ENCODE measurements around the gene COPG2.
A peak's percentile ranks its signal among the peaks of the same experiment; 100 is the strongest.

COPG2 gene

GRCh38 chr7:130473289-130473688 is 195.3 kb downstream of the COPG2 start:
- H3K4me1 Mint-ChIP-seq: peaks cover 3% of the 10 kb centered on the region
- ATAC-seq (no peak), DNase-seq (no peak)
- H3K36me3 Mint-ChIP-seq (ENCODE audit: low read depth): no peaks in the 10 kb centered on the region
- no peaks in the 10 kb centered on the region for H3K27me3 Mint-ChIP-seq
- no peak overlapping the region for H3K27ac Mint-ChIP-seq
- no peak overlapping the region for H3K4me3 Mint-ChIP-seq
- no peaks in the 10 kb centered on the region for H3K9me3 Mint-ChIP-seq

- Mint-ChIP-seq H3K4me1 (peaks cover 3% of the 10 kb centered on the region), H3K9me3 (no peaks in the 10 kb centered on the region), H3K27ac (no peak overlapping the region), H3K36me3 (ENCODE audit: low read depth) (no peaks in the 10 kb centered on the region), H3K27me3 (no peaks in the 10 kb centered on the region), H3K4me3 (no peak overlapping the region)
- DNase-seq (no peak), ATAC-seq (no peak)
Observed at GRCh38 chr7:130471974-130472373, 196.6 kb downstream of the COPG2 start.

- no peak for DNase-seq
- Mint-ChIP-seq H3K27ac (no peak overlapping the region), H3K4me1 (peaks cover 3% of the 10 kb centered on the region), H3K27me3 (no peaks in the 10 kb centered on the region), H3K9me3 (no peaks in the 10 kb centered on the region), H3K36me3 (ENCODE audit: low read depth) (no peaks in the 10 kb centered on the region), H3K4me3 (no peak overlapping the region)
- ATAC-seq: no peak
Observed at GRCh38 chr7:130468612-130469011, 199.9 kb downstream of the COPG2 start.

GRCh38 chr7:130463553-130464434 is 204.8 kb downstream of the COPG2 start:
- H3K27me3 Mint-ChIP-seq: no peaks in the 10 kb centered on the region
- DNase-seq (no peak), ATAC-seq (no peak)
- H3K4me1 Mint-ChIP-seq: peaks cover 2% of the 10 kb centered on the region
- H3K4me3 Mint-ChIP-seq: no peak overlapping the region
- H3K9me3 Mint-ChIP-seq: peaks cover 5% of the 10 kb centered on the region
- H3K27ac Mint-ChIP-seq: no peak overlapping the region
- peaks cover 6% of the 10 kb centered on the region for H3K36me3 Mint-ChIP-seq (ENCODE audit: low read depth)

GRCh38 chr7:130461272-130461671 is 207.3 kb downstream of the COPG2 start:
- Mint-ChIP-seq H3K4me1 (peaks cover 10% of the 10 kb centered on the region), H3K27me3 (no peaks in the 10 kb centered on the region), H3K9me3 (peaks cover 10% of the 10 kb centered on the region), H3K4me3 (no peak overlapping the region), H3K36me3 (ENCODE audit: low read depth) (peaks cover 8% of the 10 kb centered on the region), H3K27ac (no peak overlapping the region)
- DNase-seq: no peak
- no peak for ATAC-seq

- ATAC-seq (peak; percentile 73), DNase-seq (no peak)
- H3K36me3 Mint-ChIP-seq (ENCODE audit: low read depth): peaks cover 8% of the 10 kb centered on the region
- H3K27ac Mint-ChIP-seq: no peak overlapping the region
- peaks cover 10% of the 10 kb centered on the region for H3K9me3 Mint-ChIP-seq
- H3K4me1 Mint-ChIP-seq: peaks cover 29% of the 10 kb centered on the region
- H3K4me3 Mint-ChIP-seq: peak overlapping the region; percentile 33
- H3K27me3 Mint-ChIP-seq: no peaks in the 10 kb centered on the region
Observed at GRCh38 chr7:130458257-130458656, 210.3 kb downstream of the COPG2 start.
